SJSA1 (cell line): Measurements from ENCODE around the gene ISG20L2. TPM values are rescaled to one million over a fixed set of nuclear protein-coding genes. Genes with fewer than 3 reads are reported as not detected.

Experiments
- DNase-seq, 2 experiments: peaks; one replicate each; pipeline ENCODE4 v3.0.0-alpha.2; 2015 to 2020; ENCODE audit warnings: low spot score in 2 of 2, low read depth in 1 of 2
- H3K27ac ChIP-seq: fragments of 250-450 bp; sonication (Bioruptor Pico); 2 replicates; pipeline ENCODE4 v1.5.1; 2020; ENCODE audit warnings: mild to moderate bottlenecking, moderate library complexity
- H3K27me3 ChIP-seq: fragments of 250-450 bp; sonication (Bioruptor Pico); replicated peaks from 2 replicates; pipeline ENCODE4 v1.5.1; 2020; ENCODE audit warnings: mild to moderate bottlenecking, moderate library complexity
- H3K36me3 ChIP-seq: fragments of 250-450 bp; sonication (Bioruptor Pico); 2 replicates; pipeline ENCODE4 v1.5.1; 2020; ENCODE audit warnings: mild to moderate bottlenecking
- H3K4me1 ChIP-seq: fragments of 250-450 bp; sonication (Bioruptor Pico); replicated peaks from 2 replicates; pipeline ENCODE4 v1.6.1; 2021; ENCODE audit warnings: mild to moderate bottlenecking
- H3K4me3 ChIP-seq: fragments of 250-450 bp; sonication (Bioruptor Pico); 2 replicates; pipeline ENCODE4 v1.5.1; 2020; ENCODE audit warnings: mild to moderate bottlenecking
- H3K9me3 ChIP-seq: fragments of 250-450 bp; sonication (Bioruptor Pico); replicated peaks from 2 replicates; pipeline ENCODE4 v1.5.1; 2020; ENCODE audit warnings: mild to moderate bottlenecking
- total RNA-seq: library from RNA; depleted of rRNA; stranded (reverse); fragments of >200 nt; shearing (Covaris generic); gene quantifications from 2 replicates; pipeline ENCODE4 v1.2.3, GENCODE V29; 2014; rRNA removed

The ISG20L2 gene
- total RNA-seq, 1 experiment from 2014 or later = 21.5 TPM

GRCh38 chr1:156673387-156674121 is 55.0 kb downstream of the ISG20L2 start:
- Histone ChIP-seq H3K27ac (peak overlapping the region; percentile 66), H3K4me3 (no peak overlapping the region), H3K27me3 (no peaks in the 10 kb centered on the region; the same call in 1 of the 2 replicates), H3K9me3 (no peaks in the 10 kb centered on the region), H3K4me1 (peaks cover 48% of the 10 kb centered on the region), H3K36me3 (peaks cover 59% of the 10 kb centered on the region)
- peak; percentile 85 to 87 for DNase-seq

Other genes starting within 250 kb of the ISG20L2 start
- 7.0 and 9.8 TPM in 2 replicates for gene MEF2D, start 228.0 kb downstream of the ISG20L2 start, total RNA-seq
- gene IQGAP3, start 156.2 kb downstream of the ISG20L2 start, total RNA-seq = 38.3 and 64.1 TPM in 2 replicates
- gene TTC24, start 149.0 kb downstream of the ISG20L2 start, total RNA-seq = not detected in 2 replicates
- gene NAXE, start 137.0 kb downstream of the ISG20L2 start, total RNA-seq = 67.9 and 70.6 TPM in 2 replicates
- gene GPATCH4, start 127.3 kb downstream of the ISG20L2 start, total RNA-seq = 10.0 and 18.4 TPM in 2 replicates
- not detected in 2 replicates for gene HAPLN2, start 109.4 kb downstream of the ISG20L2 start, total RNA-seq
- not detected in 2 replicates for gene BCAN, start 86.6 kb downstream of the ISG20L2 start, total RNA-seq
- gene NES, start 51.4 kb downstream of the ISG20L2 start, total RNA-seq = 149 and 169 TPM in 2 replicates
- gene CRABP2, start 23.2 kb downstream of the ISG20L2 start, total RNA-seq = 2.8 and 6.7 TPM in 2 replicates
- 6.4 and 6.5 TPM in 2 replicates for gene METTL25B, start 297 bp downstream of the ISG20L2 start, total RNA-seq
- 70.0 and 126 TPM in 2 replicates for gene MRPL24, start 12.3 kb upstream of the ISG20L2 start, total RNA-seq
- gene HDGF, start 22.9 kb upstream of the ISG20L2 start, total RNA-seq = 324 and 387 TPM in 2 replicates
- gene PRCC, start 38.8 kb upstream of the ISG20L2 start, total RNA-seq = 36.9 and 37.3 TPM in 2 replicates
- gene SH2D2A, start 88.1 kb upstream of the ISG20L2 start, total RNA-seq = not detected in 2 replicates
- not detected in 2 replicates for gene INSRR, start 130.4 kb upstream of the ISG20L2 start, total RNA-seq
- not detected in 2 replicates for gene NTRK1, start 132.1 kb upstream of the ISG20L2 start, total RNA-seq
- gene PEAR1, start 165.0 kb upstream of the ISG20L2 start, total RNA-seq = 0.53 and 1.0 TPM in 2 replicates
- gene LRRC71, start 191.9 kb upstream of the ISG20L2 start, total RNA-seq = not detected in 2 replicates